Skeletal muscle satellite cell (primary cell): Measurements from ENCODE around the gene FHL2.

Source experiments
- H3K27me3 ChIP-seq: 2 replicates; pipeline ENCODE4 v1.7.0; 2013; ENCODE audit warnings: low read length; ENCODE audit not compliant: control insufficient read depth, insufficient read depth
- H3K36me3 ChIP-seq: 2 replicates; pipeline ENCODE4 v1.7.0; 2013; ENCODE audit warnings: mild to moderate bottlenecking, control low read depth, low read length; ENCODE audit not compliant: insufficient read depth
- H3K4me1 ChIP-seq: 2 replicates; pipeline ENCODE4 v1.7.0; 2013; ENCODE audit warnings: low read length; ENCODE audit not compliant: control insufficient read depth, insufficient read depth
- H3K4me2 ChIP-seq: 2 replicates; pipeline ENCODE4 v1.7.0; 2013; ENCODE audit warnings: mild to moderate bottlenecking, low read length
- H3K4me3 ChIP-seq: 2 replicates; pipeline ENCODE4 v1.7.0; 2013; ENCODE audit warnings: low read length
- H3K9ac ChIP-seq: 2 replicates; pipeline ENCODE4 v1.7.0; 2013; ENCODE audit warnings: mild to moderate bottlenecking, low read depth, low read length, moderate library complexity
- H3K9me3 ChIP-seq: replicated peaks from 2 replicates; pipeline ENCODE4 v1.7.0; 2013; ENCODE audit warnings: mild to moderate bottlenecking, control low read depth, low read length

Gene FHL2

GRCh38 chr2:105376010-105376409, 22.8 kb downstream of the FHL2 start:
- H3K9me3 ChIP-seq: no peaks in the 10 kb centered on the region
- peak overlapping the region; percentile 59 for H3K9ac ChIP-seq
- H3K4me3 ChIP-seq: no peak overlapping the region
- peaks cover 90% of the 10 kb centered on the region for H3K36me3 ChIP-seq
- peaks cover 93% of the 10 kb centered on the region for H3K4me1 ChIP-seq
- no peaks in the 10 kb centered on the region for H3K27me3 ChIP-seq
- peak overlapping the region; percentile 29 for H3K4me2 ChIP-seq

- Histone ChIP-seq H3K27me3 (no peaks in the 10 kb centered on the region), H3K9ac (peak overlapping the region; percentile 71), H3K36me3 (peaks cover 90% of the 10 kb centered on the region), H3K4me3 (no peak overlapping the region), H3K9me3 (no peaks in the 10 kb centered on the region), H3K4me2 (peak overlapping the region; percentile 29), H3K4me1 (peaks cover 92% of the 10 kb centered on the region)
These were observed 23.8 kb downstream of the FHL2 start for GRCh38 chr2:105375001-105375561.

DNA sequence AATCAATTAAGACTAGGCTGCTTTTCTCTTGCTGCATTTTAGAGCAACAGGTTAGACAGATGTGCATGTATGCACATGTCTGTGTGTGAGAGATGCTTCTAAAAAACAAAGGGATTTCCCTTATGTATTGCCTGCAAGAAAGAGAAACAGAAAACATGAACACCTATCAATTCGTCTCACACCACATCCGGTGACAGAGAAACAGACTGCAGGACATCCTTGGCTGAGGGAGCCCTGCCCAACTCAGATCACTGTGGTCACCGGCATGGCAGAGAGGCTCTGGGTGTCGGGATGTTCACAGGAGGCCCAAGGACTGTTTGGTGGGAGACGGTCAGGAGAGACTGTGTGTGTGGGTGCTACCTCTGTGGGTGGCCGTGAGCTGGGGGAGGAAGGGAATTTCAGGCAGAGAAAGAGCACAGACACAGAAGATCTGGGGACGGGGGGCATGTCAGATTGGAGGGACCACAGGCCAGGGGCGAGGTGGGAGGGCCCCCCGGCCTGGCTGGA, 24.9 kb downstream of the FHL2 start:
- H3K27me3 ChIP-seq: no peaks in the 10 kb centered on the region
- H3K4me2 ChIP-seq: peak overlapping the region; percentile 29
- H3K36me3 ChIP-seq: peaks cover 91% of the 10 kb centered on the region
- peak overlapping the region; percentile 71 for H3K9ac ChIP-seq
- peaks cover 93% of the 10 kb centered on the region for H3K4me1 ChIP-seq
- H3K4me3 ChIP-seq: peak overlapping the region; percentile 14
- no peaks in the 10 kb centered on the region for H3K9me3 ChIP-seq

DNA sequence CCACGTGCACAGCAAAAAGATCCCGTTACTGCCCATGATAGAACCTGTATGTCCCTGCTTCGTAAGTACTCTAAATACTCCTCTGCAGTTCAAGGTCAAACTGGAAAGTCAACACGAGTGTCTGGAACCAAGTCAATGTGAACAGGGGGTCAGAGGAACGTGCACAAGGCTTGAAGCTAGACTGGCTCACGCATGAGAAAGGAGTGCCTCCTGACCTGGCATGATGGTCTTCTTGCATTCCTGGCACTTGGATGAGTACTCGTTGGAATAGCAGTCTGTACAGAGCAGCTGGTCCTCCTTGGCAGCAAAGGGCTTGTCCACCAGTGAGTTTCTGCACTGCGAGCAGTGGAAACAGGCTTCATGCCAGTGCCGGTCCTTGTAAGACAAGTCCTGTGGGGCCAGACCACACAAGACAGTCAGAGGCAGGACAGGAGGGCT, 25.5 kb downstream of the FHL2 start:
- Histone ChIP-seq H3K4me3 (no peak overlapping the region), H3K27me3 (no peaks in the 10 kb centered on the region), H3K4me2 (peak overlapping the region; percentile 29), H3K9ac (peak overlapping the region; percentile 71), H3K9me3 (no peaks in the 10 kb centered on the region), H3K4me1 (peaks cover 88% of the 10 kb centered on the region), H3K36me3 (peaks cover 91% of the 10 kb centered on the region)

- Histone ChIP-seq H3K4me3 (no peak overlapping the region), H3K4me1 (peaks cover 74% of the 10 kb centered on the region), H3K36me3 (peaks cover 93% of the 10 kb centered on the region), H3K9me3 (no peaks in the 10 kb centered on the region), H3K9ac (peak overlapping the region; percentile 27), H3K27me3 (no peaks in the 10 kb centered on the region), H3K4me2 (no peak overlapping the region)
These were observed 27.0 kb downstream of the FHL2 start for GRCh38 chr2:105371810-105372209.

DNA sequence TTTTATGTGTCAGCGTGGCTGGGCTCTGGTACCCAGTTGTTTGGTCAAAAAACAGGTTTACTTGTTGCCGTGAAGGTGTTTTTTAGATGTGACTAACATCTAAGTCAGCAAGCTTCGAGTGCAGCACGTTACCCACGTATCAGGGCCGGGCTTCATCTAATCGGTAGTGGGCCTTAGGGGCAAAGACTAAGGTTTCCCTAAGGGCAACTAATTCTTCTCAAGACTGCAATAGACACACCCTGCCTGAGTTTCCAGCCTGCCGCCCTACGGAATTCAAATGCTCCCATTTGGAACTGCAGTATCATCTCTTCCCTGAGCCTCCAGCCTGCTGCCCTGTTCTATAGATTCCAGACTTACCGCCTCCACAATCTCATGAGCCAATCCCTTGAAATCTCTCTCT, 27.7 kb downstream of the FHL2 start:
- H3K4me1 ChIP-seq: peaks cover 67% of the 10 kb centered on the region
- H3K9me3 ChIP-seq: no peaks in the 10 kb centered on the region
- peaks cover 93% of the 10 kb centered on the region for H3K36me3 ChIP-seq
- H3K9ac ChIP-seq: peak overlapping the region; percentile 27
- no peak overlapping the region for H3K4me2 ChIP-seq
- H3K4me3 ChIP-seq: no peak overlapping the region
- H3K27me3 ChIP-seq: no peaks in the 10 kb centered on the region

GRCh38 chr2:105369777-105370690, 28.8 kb downstream of the FHL2 start:
- no peaks in the 10 kb centered on the region for H3K27me3 ChIP-seq
- H3K9me3 ChIP-seq: no peaks in the 10 kb centered on the region
- H3K4me2 ChIP-seq: peak overlapping the region; percentile 17
- peak overlapping the region; percentile 6 for H3K9ac ChIP-seq
- H3K4me1 ChIP-seq: peaks cover 57% of the 10 kb centered on the region
- H3K4me3 ChIP-seq: no peak overlapping the region
- peaks cover 95% of the 10 kb centered on the region for H3K36me3 ChIP-seq

GRCh38 chr2:105368759-105369408, 30.0 kb downstream of the FHL2 start:
- Histone ChIP-seq H3K36me3 (peaks cover 95% of the 10 kb centered on the region), H3K4me1 (peaks cover 48% of the 10 kb centered on the region), H3K4me2 (no peak overlapping the region), H3K4me3 (no peak overlapping the region), H3K9me3 (no peaks in the 10 kb centered on the region), H3K9ac (peak overlapping the region; percentile 12), H3K27me3 (no peaks in the 10 kb centered on the region)

DNA sequence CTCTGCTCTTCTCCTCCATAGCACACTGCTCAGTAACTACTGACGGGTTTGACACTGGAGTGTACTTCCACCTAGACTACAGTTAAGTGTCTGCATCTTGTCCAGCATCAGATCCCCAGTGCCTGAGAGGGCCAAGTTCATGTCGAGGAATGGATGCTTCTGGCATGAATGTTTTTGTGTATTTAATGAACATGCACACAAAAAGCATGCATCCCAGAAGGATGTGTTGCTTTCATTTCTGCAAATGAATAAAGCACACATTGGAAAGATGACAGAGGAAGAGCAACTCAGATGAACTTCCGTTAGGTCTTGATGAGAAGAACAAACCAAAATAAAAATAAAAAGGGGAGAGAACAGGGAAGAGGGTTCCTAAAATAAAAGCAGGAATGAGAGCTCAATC, 33.6 kb downstream of the FHL2 start:
- H3K36me3 ChIP-seq: peaks cover 96% of the 10 kb centered on the region
- H3K9ac ChIP-seq: no peak overlapping the region
- no peak overlapping the region for H3K4me3 ChIP-seq
- peaks cover 16% of the 10 kb centered on the region for H3K4me1 ChIP-seq
- no peaks in the 10 kb centered on the region for H3K27me3 ChIP-seq
- H3K4me2 ChIP-seq: no peak overlapping the region
- no peaks in the 10 kb centered on the region for H3K9me3 ChIP-seq

DNA sequence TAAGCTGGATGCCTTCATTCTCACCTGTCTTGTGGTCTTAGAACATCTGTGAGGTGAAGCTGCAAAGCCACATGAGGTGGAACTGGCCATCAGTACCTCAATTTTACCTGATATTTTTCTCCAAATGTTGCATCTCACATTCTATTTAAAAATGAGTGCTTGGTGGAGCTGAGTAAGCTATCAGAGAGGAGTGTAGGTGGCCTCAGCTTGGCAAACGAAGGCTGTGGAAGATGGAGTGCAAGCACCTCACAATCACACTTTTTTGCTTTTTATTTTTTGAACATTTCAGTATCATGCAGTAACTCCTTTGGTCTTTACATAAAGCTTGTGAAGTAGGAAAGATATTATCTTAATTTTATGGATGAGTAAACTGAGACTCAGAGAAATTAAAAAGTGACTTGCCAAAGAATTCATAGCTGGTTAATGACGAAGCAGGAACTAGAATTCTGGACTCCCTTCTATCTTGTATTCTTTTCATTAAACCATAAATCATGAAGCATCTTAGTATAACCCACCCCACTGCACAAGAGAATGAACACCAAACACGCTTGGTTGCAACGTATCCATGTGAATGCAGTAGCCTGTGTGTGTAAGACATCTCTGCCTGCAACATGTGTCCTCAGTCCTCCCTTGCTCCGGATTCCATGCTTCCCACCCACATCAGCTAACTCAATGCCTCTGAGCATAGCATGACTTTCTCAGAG, 34.3 kb downstream of the FHL2 start:
- no peak overlapping the region for H3K4me2 ChIP-seq
- H3K4me3 ChIP-seq: no peak overlapping the region
- no peaks in the 10 kb centered on the region for H3K9me3 ChIP-seq
- H3K4me1 ChIP-seq: peaks cover 10% of the 10 kb centered on the region
- H3K9ac ChIP-seq: no peak overlapping the region
- H3K36me3 ChIP-seq: peaks cover 94% of the 10 kb centered on the region
- H3K27me3 ChIP-seq: no peaks in the 10 kb centered on the region
